Measurements from ENCODE around the gene PKN2.

The PKN2 gene

GRCh38 chr1:88735909-88736308 lies 51.8 kb downstream of the PKN2 start:
- H3K27ac ChIP-seq, result no peak overlapping the region
- POLR2A ChIA-PET (ENCODE audit: low non-redundant PET), result no interaction called here
- DNase-seq (ENCODE audit: low spot score), result no peak
- CTCF ChIA-PET, result interaction anchor here (0.6 to 1.4 kb wide), 3 partner anchors 9 to 109 kb away, joined by 3 to 4 read pairs (median 3); no protein-coding TSS in a partner anchor
- TF ChIP-seq CTCF (conservative IDR thresholded peaks at IDR 0.05; ENCODE audit: low read depth), result no peak

GRCh38 chr1:88736633-88737248 lies 52.7 kb downstream of the PKN2 start:
- peak; percentile 24 for DNase-seq (ENCODE audit: low spot score)
- no peak overlapping the region for H3K27ac ChIP-seq
- no peak; the same call in 1 of the 2 replicates for TF ChIP-seq CTCF (conservative IDR thresholded peaks at IDR 0.05; ENCODE audit: low read depth)
- ChIA-PET CTCF (interaction anchor here (0.6 to 1.4 kb wide), 3 partner anchors 9 to 108 kb away, joined by 3 to 4 read pairs (median 3); no protein-coding TSS in a partner anchor), POLR2A (ENCODE audit: low non-redundant PET) (no interaction called here)

GRCh38 chr1:88737338-88737927 lies 53.4 kb downstream of the PKN2 start:
- CTCF ChIA-PET, result interaction anchor here (1.4 kb wide), 1 partner anchor 108 kb away, joined by 4 read pairs; no protein-coding TSS in a partner anchor
- TF ChIP-seq CTCF (conservative IDR thresholded peaks at IDR 0.05; ENCODE audit: low read depth), result no peak
- H3K27ac ChIP-seq, result no peak overlapping the region
- POLR2A ChIA-PET (ENCODE audit: low non-redundant PET), result no interaction called here
- no peak for DNase-seq (ENCODE audit: low spot score)

- no peak overlapping the region for H3K27ac ChIP-seq
- TF ChIP-seq CTCF (conservative IDR thresholded peaks at IDR 0.05; ENCODE audit: low read depth), result no peak
- no peak for DNase-seq (ENCODE audit: low spot score)
- ChIA-PET POLR2A (ENCODE audit: low non-redundant PET) (no interaction called here), CTCF (no interaction called here)
These were observed 56.7 kb downstream of the PKN2 start for GRCh38 chr1:88740784-88741183.

- CTCF ChIA-PET, result no interaction called here
- no peak for TF ChIP-seq CTCF (conservative IDR thresholded peaks at IDR 0.05; ENCODE audit: low read depth)
- DNase-seq (ENCODE audit: low spot score), result peak; percentile 20
- H3K27ac ChIP-seq, result no peak overlapping the region
- POLR2A ChIA-PET (ENCODE audit: low non-redundant PET), result no interaction called here
These were observed 57.3 kb downstream of the PKN2 start for GRCh38 chr1:88741413-88741812.

GRCh38 chr1:88742531-88742930 lies 58.5 kb downstream of the PKN2 start:
- TF ChIP-seq CTCF (conservative IDR thresholded peaks at IDR 0.05; ENCODE audit: low read depth), result no peak
- POLR2A ChIA-PET (ENCODE audit: low non-redundant PET), result no interaction called here
- H3K27ac ChIP-seq, result no peak overlapping the region
- CTCF ChIA-PET, result interaction anchor here (0.7 kb wide), 1 partner anchor 14 kb away, joined by 3 read pairs; no protein-coding TSS in a partner anchor
- DNase-seq (ENCODE audit: low spot score), result no peak

Data from RWPE1 (cell line).